Left hindlimb (tissue), 1 donor: ENCODE measurements around the gene NOM1.
"Not testable (repeated sequence)": the region's sequence is repeated elsewhere in the genome, so short reads cannot be mapped to it uniquely, and the experiment has no call there.

ENCODE experiments used
- DNase-seq: peaks from one replicate; pipeline ENCODE4 v3.0.0-alpha.2; 2018

NOM1 gene

DNA sequence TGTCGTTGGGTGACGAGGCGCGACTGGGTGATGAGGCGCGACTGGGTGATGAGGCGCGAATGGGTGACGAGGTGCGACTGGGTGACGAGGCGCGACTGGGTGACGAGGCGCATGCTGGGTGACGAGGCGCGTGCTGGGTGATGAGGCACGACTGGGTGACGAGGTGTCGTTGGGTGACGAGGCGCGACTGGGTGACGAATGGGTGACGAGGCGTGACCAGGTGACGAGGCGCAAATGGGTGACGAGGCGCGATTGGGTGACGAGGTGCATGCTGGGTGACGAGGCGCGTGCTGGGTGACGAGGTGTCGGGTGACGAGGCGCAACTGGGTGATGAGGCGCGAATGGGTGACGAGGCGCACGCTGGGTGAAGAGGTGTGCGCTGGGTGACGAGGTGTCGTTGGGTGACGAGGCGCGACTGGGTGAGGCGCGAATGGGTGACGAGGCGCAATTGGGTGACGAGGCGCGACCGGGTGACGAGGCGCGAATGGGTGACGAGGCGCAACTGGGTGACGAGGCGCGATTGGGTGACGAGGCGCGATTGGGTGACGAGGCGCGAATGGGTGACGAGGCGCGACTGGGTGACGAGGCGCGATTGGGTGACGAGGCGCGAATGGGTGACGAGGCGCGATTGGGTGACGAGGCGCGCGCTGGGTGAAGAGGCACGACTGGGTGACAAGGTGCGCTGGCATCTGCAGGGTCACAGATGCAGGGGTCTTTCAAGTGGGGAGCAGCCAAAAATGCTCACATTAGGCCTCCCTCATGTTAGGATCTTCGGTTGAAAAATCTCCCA, 7.9 kb upstream of the NOM1 start:
- DNase-seq = no peak

DNA sequence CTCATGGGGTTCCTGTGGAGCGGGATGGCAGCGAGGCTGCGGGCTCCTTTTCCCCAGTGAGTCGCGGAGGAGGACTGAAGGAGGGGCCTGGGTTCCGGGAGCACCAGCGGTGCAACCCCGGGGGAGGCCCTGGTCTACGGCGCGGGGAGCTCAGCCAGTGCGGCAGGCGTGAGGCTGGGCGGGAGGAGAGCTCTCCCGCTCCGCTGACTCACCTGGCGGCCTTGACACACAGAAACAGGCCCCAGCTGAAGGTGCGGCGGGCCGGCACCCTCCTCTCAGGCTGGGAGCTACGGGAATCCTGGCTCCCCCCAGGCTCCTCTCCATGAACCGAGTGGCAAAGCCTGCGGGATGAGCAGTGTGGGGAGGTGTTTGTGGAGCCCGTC, 6.8 kb upstream of the NOM1 start:
- DNase-seq = no peak

- DNase-seq = no peak
These were observed 6.1 kb upstream of the NOM1 start for GRCh38 chr7:156943091-156944041.

- DNase-seq = no peak
These were observed 4.6 kb upstream of the NOM1 start for GRCh38 chr7:156944876-156945275.

GRCh38 chr7:156947120-156947843, 2.2 kb upstream of the NOM1 start:
- DNase-seq = no peak

GRCh38 chr7:156948361-156948760, 1.2 kb upstream of the NOM1 start:
- no peak for DNase-seq

GRCh38 chr7:156950381-156950858, 908 bp downstream of the NOM1 start:
- DNase-seq = no peak

DNA sequence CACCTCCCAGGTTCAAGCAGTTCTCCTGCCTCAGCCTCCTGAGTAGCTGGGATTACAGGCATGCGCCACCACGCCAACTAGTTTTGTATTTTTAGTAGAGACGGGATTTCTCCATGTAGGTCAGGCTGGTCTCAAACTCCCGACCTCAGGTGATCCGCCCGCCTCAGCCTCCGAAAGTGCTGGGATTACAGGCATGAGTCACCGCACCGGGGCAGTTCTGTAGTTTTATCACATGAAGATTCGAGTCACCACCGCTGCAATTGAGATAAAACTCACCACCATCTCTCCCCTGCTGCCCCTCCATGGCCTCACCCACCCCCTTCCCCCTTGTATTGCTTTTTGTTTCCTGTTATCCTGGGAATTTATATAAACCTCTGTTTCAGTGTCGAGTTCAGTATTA, 3.7 kb downstream of the NOM1 start:
- DNase-seq = not testable (repeated sequence)

GRCh38 chr7:156954941-156955340, 5.4 kb downstream of the NOM1 start:
- DNase-seq = no peak

DNA sequence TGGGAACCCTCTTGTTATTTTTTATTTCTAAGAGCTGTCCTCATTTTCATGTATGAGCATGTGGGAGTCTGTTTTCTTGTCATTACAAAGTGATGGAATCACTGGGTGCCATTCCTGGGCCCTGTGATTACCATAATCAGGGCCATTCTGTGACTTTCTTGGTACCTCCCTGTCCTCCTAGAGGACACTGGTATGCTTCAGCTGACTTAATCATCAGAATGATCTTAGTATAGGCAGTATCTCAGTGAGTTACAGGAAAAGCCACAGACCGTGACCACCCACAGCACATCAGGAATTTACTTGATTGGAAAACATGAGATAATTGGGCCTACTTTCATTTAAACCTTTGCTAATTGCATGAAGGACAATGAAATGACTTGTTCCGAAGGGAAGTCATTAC, 7.2 kb downstream of the NOM1 start:
- DNase-seq = no peak

DNA sequence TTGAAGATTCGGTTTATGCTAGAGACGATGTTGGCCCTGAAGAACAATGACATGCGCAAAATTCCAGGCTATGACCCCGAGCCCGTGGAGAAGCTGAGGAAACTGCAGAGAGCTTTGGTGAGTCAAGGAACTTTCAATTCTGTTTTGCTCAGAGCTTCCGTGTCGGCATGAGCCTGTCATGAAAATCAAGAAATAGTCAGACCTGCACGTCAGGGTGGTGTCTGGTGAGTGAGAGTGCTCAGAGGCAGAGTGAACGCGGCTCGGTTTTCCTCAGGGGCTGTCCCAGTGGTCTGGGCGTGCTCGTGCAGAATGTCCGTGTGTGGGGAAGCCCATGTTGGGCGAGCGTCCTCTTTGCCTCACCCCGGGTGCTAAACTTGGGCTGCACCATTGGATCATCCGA, 12.6 kb downstream of the NOM1 start:
- no peak for DNase-seq

DNA sequence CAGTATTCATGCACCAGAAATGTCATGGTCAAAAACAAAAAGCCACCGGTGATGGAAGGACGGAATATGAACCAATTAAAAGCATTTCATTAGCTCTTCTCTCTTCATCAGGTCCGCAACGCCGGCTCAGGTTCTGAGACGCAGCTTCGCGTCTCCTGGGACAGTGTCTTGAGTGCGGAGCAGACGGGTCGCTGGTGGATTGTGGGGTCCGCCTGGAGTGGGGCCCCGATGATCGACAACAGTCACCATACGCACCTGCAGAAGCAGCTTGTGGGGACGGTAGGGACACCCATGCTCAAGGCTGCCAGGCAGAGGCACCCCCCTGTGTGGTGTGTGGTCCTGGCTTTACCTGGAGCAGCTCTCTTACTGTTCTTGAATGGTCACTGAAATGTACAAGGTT, 13.4 kb downstream of the NOM1 start:
- DNase-seq = no peak

- DNase-seq = no peak
These were observed 14.0 kb downstream of the NOM1 start for GRCh38 chr7:156963472-156963871.

DNA sequence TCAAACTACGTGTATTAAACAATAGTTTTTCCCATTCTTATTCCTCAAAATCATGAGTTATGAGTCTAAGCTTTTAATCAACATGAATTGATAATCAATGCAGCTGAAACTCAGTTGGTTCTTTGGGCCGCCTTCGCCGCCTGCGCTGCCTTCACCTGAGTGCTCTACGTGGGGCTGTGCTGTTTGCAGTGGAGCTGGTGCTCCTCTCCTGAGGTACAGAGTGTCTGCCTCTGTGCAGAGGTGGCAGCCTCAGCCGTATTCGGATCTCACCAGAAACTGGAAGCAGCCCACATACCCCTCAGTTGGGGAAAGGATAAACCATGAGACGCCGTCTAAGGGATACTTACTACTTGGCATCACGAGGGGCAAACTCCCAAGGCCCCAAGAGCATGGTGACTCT, 15.5 kb downstream of the NOM1 start:
- no peak for DNase-seq

DNA sequence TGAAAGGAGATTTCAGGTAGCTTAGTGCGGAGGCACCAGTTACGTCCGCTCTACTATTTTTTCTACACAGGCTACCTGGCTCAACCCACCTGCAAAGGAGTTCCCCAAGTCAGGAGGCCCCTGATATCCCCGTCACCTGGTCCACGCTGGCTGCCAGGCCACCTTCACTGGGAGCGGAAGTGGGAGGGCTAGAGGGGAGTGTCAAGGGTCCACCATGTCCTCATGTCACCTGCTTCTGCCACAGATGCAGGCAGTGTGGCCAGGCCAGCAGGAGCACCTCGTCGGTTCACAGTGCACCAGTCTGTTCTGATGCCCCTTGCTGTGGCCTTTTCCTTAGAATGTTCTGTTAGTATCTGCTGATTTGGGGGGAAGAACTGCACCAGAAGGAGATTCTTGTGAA, 16.9 kb downstream of the NOM1 start:
- DNase-seq = no peak

DNA sequence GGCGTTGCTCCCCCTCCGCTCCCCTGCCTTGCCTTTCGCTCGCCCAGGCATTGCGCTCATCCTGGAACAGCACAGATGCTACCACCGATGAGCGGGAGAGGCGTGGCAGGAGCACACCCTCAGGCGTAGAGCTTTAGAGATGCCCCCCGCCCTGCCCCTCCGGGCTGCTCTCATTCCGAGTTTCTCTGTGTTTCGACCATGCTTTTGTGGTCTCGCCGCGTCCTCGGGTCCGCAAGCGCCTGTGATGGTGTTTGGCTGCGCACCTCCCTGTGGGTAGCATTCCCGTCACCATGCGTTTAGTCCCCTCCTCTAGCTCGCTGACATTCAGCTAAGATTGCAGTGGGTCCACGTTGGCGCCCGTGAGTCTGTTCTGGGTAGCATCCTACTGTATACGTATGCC, 18.7 kb downstream of the NOM1 start:
- no peak for DNase-seq

- no peak for DNase-seq
These were observed 20.5 kb downstream of the NOM1 start for GRCh38 chr7:156969972-156970420.

DNA sequence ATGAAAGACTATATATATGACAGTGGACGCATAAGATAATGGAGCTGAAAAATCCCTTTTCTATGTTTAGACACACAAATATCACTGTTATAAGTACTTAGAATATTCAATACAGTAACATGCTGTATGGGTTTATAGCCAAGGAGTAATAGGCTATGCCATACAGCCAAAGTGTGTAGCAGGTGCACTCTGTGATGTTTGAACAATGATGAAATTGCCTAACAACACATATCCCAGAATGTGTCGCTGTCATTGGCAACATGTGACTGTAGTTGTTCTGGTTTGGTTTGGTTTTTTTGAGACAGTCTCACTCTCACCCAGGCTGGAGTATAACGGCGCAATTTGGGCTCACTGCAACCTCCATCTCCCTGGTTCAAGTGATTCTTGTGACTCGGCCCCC, 26.1 kb downstream of the NOM1 start:
- no peak for DNase-seq

- no peak for DNase-seq
These were observed 29.6 kb downstream of the NOM1 start for GRCh38 chr7:156979007-156979606.

GRCh38 chr7:156979711-156980110, 30.2 kb downstream of the NOM1 start:
- DNase-seq = no peak

- DNase-seq = no peak
These were observed 34.8 kb downstream of the NOM1 start for GRCh38 chr7:156984174-156984891.
